Activated gamma-delta T cell treated with anti-CD3 and anti-CD28 coated beads, Interleukin-2, amount 50 U/mL, for 16 hours (primary cell): ENCODE data around the gene CIB4.
"Not testable (repeated sequence)": the region's sequence is repeated elsewhere in the genome, so short reads cannot be mapped to it uniquely, and the experiment has no call there.

ENCODE experiments used
- DNase-seq: peaks from one replicate; pipeline ENCODE4 v3.0.0-alpha.2; 2020; ENCODE audit warnings: low read depth

The CIB4 gene

DNA sequence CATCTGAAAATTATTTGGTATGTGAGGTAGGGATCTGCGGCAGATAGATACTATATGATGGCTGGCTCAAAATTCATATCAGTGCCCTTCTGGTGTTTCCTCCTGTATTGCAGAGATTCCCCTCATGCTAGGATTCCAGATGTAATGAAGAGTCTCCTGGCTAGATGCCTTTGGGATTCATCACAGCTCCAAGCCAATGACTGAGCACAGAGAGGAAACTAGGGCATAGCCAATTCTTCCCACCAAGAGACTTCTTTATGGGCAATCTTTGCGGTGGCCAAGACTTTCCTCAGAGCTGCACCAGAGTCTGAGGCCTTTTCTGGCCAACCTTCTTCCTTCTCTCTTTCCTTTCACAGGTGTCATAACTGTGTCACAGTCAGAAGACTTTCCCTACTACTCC, 25.5 kb upstream of the CIB4 start:
- DNase-seq: no peak

DNA sequence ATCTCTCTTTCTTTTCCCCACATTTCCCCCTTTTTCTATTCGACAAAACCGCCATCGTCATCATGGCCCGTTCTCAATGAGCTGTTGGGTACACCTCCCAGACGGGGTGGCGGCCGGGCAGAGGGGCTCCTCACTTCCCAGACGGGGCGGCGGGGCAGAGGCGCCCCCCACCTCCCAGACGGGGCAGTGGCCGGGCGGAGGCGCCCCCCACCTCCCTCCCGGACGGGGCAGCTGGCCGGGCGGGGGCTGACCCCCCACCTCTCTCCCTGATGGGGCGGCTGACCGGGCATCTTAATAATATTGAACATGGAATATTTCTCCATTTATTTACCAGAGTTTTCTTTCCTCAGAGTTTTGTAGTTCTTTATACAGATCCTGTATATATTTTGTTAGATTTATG, 24.1 kb upstream of the CIB4 start:
- not testable (repeated sequence) for DNase-seq

- DNase-seq: no peak
Observed at GRCh38 chr2:26660363-26660962, 19.3 kb upstream of the CIB4 start.

DNA sequence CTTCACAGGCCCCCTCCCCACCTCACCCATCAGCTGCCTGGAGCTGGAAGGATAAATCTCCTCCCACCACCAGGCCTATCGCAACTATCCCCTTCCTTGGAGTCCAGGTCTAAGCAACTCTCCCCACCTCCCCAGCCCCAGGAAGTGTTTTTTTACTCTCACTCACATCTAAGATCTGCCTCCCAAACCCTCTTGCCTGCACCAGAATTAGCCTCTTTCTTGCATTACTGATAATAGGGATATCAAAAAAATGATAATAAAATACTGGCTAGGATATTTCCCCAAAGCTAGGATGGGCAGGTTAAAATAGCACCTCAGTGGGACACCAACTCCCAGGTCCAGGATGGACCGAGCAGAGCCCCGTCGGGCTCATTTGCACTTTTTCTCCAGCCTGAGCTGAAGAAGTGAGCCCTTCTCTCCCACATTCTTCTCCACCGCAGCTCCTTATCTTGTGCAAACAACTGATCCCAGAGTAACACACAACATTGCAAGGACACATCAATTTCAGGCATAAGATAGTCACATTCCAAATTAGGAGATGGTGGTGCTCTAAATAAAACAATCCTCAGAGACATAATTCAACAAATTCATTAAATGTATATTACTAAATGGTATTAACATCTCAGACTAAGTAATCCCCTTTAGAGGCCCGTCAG, 17.7 kb upstream of the CIB4 start:
- DNase-seq: no peak

DNA sequence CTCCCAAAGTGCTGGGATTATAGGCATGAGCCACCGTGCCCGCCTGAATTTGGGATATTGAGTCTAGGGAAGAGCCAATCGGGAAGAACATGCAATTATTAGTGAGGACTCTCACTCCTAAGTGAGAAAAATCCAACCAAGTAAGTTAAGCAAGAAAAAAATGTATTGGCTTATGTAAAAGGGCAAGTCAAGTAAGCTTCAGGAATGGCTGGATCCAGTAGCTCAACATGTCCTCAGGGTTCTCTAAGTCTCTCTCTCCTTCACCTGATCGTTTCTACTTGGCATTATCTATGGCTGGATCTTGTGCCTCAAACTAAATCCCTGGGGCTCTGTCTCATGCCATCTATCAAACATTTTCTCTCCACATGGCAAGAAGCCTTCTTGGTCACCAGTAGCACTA, 16.1 kb upstream of the CIB4 start:
- DNase-seq: no peak

- no peak for DNase-seq
Observed at GRCh38 chr2:26655611-26656195, 14.5 kb upstream of the CIB4 start.

GRCh38 chr2:26655120-26655519, 14.0 kb upstream of the CIB4 start:
- not testable (repeated sequence) for DNase-seq

DNA sequence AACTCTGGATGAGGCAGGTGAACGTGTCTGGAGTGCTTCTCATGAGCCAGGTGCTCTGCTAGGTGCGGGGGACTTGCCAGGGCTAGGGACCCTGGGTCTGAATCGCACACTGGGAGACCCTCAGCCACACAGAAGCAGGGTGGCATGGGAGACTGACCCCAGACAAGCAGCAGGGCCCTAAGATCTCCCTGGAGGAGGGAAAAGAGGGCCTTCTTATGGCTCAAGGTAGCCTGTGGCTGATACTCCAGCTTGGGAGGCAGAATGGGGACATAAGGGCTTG, 12.8 kb upstream of the CIB4 start:
- no peak for DNase-seq

DNA sequence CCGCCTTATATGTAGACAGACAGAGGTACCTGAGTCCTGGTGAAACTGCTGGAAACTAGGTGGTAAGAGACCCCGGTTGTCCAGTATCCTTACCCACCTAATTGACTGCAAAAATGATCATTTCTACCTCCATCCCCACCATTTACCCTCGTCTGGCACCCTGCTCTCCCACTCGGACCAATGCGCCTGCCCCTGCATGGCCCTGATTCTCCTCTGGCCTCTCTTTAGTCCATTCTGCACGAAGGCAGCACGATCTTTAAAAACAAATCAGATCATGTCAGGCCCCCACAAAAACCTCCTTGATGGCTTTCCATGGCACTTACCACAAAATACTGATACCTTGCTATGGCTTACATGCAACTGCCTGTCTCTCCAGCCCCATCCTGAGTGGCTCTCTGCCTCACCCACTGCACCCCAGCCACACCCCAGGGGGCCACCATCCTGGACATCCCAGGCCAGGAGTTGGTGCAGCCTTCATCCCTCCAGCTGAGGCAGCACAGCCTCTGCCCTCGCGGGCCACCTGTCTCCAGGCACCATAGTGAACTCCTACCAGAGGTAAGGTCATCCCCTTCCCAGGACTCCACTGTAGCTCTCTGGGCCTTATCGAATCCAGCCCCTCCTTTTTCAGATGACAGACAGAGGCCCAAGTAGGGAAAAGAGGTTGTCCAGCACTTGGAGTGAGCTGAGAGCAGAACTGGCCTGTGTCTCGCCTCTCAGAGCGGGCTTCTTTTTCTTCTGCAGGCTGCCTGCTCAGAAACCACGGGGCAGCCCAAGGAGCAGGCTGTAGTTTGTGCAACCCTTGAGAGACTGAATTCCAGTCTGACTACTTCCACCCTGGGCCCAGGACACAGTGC, 12.3 kb upstream of the CIB4 start:
- no peak for DNase-seq

DNA sequence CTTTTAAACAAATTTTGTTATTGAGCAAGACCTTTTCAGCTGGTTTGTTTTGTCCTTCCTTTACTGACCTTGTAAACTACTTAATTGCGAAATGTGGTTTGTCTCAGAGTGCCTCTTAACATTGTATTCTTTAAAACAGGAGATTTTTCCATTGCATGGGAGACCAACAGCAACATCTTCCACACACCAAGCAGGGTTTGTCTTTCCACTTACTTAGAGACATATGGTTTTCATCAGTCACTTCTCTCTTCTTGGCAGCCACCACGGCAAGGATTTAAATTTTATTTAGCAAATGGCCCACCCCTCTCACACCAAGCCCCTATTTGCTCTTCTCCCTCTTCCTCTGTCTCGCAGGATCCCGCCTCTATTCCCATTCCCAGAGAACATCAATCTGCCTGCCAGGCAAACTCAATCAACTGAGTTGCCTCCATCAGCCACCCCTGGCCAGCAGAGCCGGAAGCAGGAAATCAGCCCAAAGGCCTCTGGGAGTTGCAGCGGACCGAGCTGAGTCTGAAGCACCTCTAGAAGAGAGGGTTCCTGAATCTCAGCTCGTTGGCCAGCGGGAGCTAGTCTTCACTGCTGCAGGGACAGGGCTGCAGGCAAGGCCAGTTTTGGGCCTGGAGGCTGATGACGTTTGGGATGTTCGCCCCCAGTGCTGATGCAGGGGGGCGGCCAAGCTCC, 11.3 kb upstream of the CIB4 start:
- no peak for DNase-seq

- DNase-seq: no peak
Observed at GRCh38 chr2:26651799-26652198, 10.6 kb upstream of the CIB4 start.

DNA sequence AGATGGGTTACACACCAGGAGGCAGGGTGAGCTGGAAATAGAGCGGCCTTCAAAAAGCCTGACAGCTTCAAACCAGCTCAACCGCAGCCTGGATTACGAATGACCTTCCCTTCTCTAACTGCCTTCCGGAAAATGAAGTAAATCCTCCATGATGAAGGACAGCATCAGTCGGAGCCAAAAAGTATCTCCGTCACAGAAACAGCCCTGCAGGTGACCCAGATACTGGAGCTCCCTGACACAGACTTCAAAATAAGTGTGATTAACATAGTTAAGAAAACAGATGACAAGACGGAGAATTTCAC, 10.3 kb upstream of the CIB4 start:
- no peak for DNase-seq

GRCh38 chr2:26650713-26651469, 9.7 kb upstream of the CIB4 start:
- no peak for DNase-seq

DNA sequence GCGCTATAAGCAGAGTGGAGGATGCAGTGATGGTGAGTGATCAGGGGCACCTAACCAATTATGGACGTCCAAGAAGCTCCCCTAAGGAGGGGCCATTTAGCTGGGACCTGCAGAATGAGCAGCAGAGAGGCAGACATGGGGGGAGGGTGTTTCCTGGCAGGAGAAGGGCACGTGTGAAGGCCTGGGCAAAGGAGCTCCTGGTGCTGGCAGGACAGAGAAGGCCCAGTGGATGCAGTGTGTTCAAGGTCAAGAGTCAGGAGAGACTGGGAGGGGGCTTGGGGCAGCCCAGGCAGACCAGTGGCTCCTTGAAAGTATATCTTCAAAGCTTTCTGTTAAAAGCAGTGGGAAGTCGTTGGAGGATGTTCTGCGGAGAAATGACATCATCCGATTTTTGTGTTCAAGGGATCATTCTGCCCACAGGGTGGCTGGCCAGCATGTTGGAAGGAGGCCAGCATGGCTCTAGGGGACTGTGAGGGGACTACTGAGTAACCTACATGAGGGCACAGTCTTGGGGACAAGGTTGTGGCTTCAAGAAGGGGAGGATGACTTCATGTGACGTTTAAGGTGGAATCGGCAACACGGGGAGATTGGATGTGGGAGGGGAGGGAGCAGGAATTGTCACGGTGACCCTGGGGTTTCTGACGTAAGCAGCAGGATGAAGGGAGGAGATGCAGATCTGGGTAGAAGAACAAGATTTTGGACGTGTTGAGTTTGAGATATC, 9.0 kb upstream of the CIB4 start:
- DNase-seq: no peak

DNA sequence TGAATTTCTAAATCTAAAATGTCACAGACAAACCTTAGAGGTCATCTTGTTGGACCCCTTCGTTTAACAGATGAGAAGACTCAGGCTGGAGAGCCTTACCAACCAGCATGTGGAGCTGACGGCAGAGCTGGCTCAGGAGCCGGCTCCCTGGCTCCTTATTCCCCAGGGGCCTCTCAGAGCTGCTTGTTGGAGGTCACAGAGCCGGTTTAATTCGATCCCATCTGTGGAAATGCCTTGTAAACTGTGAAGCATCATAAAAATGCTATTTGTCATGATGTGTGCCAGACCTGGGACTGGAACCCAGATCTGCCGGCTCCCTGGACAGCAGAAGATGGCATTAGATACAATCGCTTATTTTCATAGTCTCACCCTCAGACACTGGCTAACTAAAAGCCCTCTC, 8.2 kb upstream of the CIB4 start:
- DNase-seq: no peak

GRCh38 chr2:26648516-26648915, 7.3 kb upstream of the CIB4 start:
- DNase-seq: no peak

DNA sequence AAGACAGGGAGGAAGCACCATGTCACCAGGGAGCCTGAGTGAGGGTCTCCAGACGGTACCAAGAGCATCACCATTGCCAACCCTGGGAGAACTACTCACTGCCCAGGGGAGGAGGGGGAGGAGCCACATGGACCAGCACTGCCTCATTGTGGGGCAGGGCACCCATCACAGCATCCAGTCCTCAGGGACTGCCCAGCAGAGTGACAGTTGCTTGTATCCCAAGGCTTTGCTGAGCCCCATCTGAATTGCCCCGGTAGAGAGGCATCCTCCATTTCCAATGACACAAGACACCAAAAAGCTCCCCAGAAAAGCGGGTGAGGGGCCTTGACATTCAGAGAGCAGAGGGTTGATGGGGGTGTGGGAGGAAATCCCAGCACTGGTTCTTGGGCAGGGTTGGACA, 6.8 kb upstream of the CIB4 start:
- DNase-seq: no peak

DNA sequence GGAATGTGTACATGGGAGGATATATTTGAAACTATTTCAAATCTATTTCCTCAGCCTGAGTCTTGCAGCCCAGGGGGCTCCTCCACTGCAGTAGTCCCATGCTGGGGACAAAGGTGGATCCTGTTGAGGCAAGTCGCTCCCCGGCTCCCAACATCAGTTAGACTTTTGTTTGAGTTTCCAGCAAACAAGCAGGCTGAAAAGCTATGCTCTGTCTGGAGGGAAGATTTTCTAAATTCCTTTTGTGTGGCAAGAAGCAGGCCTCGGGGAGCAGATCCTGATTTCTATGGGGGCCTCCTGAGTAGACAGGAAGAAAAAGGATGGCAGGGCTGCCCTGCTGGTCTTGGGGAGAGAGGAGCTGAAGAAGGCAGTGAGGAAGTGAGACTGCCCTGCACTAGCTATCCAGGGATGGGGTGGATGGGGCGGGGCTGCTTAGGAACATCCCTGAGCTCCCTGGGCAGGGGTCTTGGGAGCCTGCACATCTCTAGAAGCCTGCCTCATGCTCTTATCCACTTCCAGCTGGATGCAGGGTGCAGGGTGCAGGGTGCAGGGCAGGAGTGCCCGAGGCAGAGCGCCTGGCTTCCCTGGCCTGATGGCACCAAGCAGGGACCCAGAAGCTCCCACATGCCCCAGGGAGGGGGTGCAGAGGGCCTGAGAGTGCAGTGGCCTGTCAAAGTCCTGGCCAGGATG, 6.0 kb upstream of the CIB4 start:
- no peak for DNase-seq

- DNase-seq: no peak
Observed at GRCh38 chr2:26645762-26646161, 4.6 kb upstream of the CIB4 start.

GRCh38 chr2:26644188-26644835, 3.1 kb upstream of the CIB4 start:
- no peak for DNase-seq
